Naive thymus-derived CD4-positive, alpha-beta T cell (primary cell): ENCODE data around the gene SMU1. TPM values are rescaled to one million over a fixed set of nuclear protein-coding genes. Genes with fewer than 3 reads are reported as not detected.

Experiments used
- ATAC-seq: fragments of 150-1000 bp; cut with Tn5 transposase; 2 replicates; pipeline ENCODE4 v1.10.0; 2021; ENCODE audit warnings: mild to moderate bottlenecking, moderate library complexity
- CTCF ChIA-PET: fragments of 350-600 bp; sonication (Branson Sonifier 250); formaldehyde crosslinking; loops from one replicate; lab custom pipeline; 2021; ENCODE audit warnings: antibody characterized with exemption; lab: Charles Lee
- POLR2A ChIA-PET: fragments of 350-600 bp; sonication (Branson Sonifier 250); formaldehyde crosslinking; loops from one replicate; lab custom pipeline; 2021; ENCODE audit warnings: antibody characterized with exemption, inconsistent platforms; lab: Charles Lee
- DNase-seq, 9 donors: peaks; one replicate each; pipeline versions ENCODE4 v3.0.0 to v3.0.0-alpha.2; 2020 to 2022; ENCODE audit warnings: mixed read lengths in 1 of 9
- H3K27ac ChIP-seq: one replicate; pipeline ENCODE4 v1.7.0; 2013; ENCODE audit warnings: mild to moderate bottlenecking, low read depth, low read length, moderate library complexity
- H3K27me3 ChIP-seq, 2 donors: one replicate each; pipeline ENCODE4 v1.7.0; 2013; ENCODE audit warnings: low read length in 2 of 2, mild to moderate bottlenecking in 2 of 2, moderate library complexity in 2 of 2; ENCODE audit not compliant: control insufficient read depth in 2 of 2, insufficient read depth in 2 of 2
- H3K36me3 ChIP-seq, 3 experiments: 1 replicate in 2 of 3; 2 replicates in 1 of 3; pipeline ENCODE4 v1.7.0; 2013; ENCODE audit warnings: low read length in 3 of 3, mild to moderate bottlenecking in 3 of 3, moderate library complexity in 1 of 3; ENCODE audit not compliant: insufficient read depth in 3 of 3, control insufficient read depth in 2 of 3
- H3K4me1 ChIP-seq, 2 donors: one replicate each; pipeline ENCODE4 v1.7.0; 2013; ENCODE audit warnings: low read length in 2 of 2, mild to moderate bottlenecking in 2 of 2, moderate library complexity in 1 of 2; ENCODE audit not compliant: control insufficient read depth in 2 of 2, insufficient read depth in 2 of 2
- H3K4me3 ChIP-seq: 2 replicates; pipeline ENCODE4 v1.7.0; 2013; ENCODE audit warnings: mild to moderate bottlenecking, low read length
- H3K9me3 ChIP-seq, 3 experiments: 1 replicate in 2 of 3; 2 replicates in 1 of 3; pipeline ENCODE4 v1.7.0; 2013; ENCODE audit warnings: low read length in 3 of 3; ENCODE audit not compliant: control insufficient read depth in 2 of 3
- H3K27ac Mint-ChIP-seq, 9 donors: one replicate each; pipeline ENCODE4 v1.8.0; 2020 to 2022; ENCODE audit warnings: mixed read lengths in 9 of 9, mild to moderate bottlenecking in 8 of 9, moderate library complexity in 5 of 9, inconsistent platforms in 2 of 9
- H3K27me3 Mint-ChIP-seq, 5 donors: one replicate each; pipeline ENCODE4 v1.8.0; 2021 to 2022; ENCODE audit warnings: mixed read lengths in 5 of 5, mild to moderate bottlenecking in 1 of 5
- H3K36me3 Mint-ChIP-seq, 5 donors: one replicate each; pipeline ENCODE4 v1.8.0; 2020 to 2022; ENCODE audit warnings: mixed read lengths in 5 of 5, mild to moderate bottlenecking in 3 of 5, inconsistent platforms in 1 of 5
- H3K4me1 Mint-ChIP-seq, 7 donors: one replicate each; pipeline ENCODE4 v1.8.0; 2020 to 2022; ENCODE audit warnings: mixed read lengths in 7 of 7, mild to moderate bottlenecking in 3 of 7, inconsistent platforms in 1 of 7
- H3K4me3 Mint-ChIP-seq, 10 donors: one replicate each; pipeline ENCODE4 v1.8.0; 2020 to 2022; ENCODE audit warnings: mild to moderate bottlenecking in 10 of 10, mixed read lengths in 10 of 10, moderate library complexity in 6 of 10, inconsistent platforms in 2 of 10
- H3K9me3 Mint-ChIP-seq, 11 donors: one replicate each; pipeline ENCODE4 v1.8.0; 2020 to 2022; ENCODE audit warnings: mixed read lengths in 11 of 11, mild to moderate bottlenecking in 4 of 11, inconsistent platforms in 1 of 11, moderate library complexity in 1 of 11
- intact Hi-C, 2 donors: fragments of 100-400 bp; cut with micrococcal nuclease; formaldehyde crosslinking; loops; one replicate each; pipeline ENCODE4 v1.15.1; 2023
- polyA plus RNA-seq, 2 donors: library from polyadenylated mRNA; unstranded; fragments of 300-500 nt; fragmentation: Illumina TruSeq; gene quantifications; one replicate each; pipeline ENCODE4 v1.2.3, GENCODE V29; 2021
- total RNA-seq, 6 experiments: library from RNA in 5 of 6; stranded (reverse) in 5 of 6; gene quantifications; 1 replicate in 5 of 6; 2 replicates in 1 of 6; pipeline ENCODE4 v1.2.3 and lab custom pipeline; 2021 to 2026

The SMU1 gene
- total and polyA plus RNA-seq, 7 experiments from 2014 or later: 22.3 to 32.9 (median 26.4) TPM

GRCh38 chr9:33022303-33022702, 54.2 kb downstream of the SMU1 start:
- no peaks in the 10 kb centered on the region for H3K27me3 ChIP-seq
- H3K9me3 Mint-ChIP-seq: peaks cover 0 to 2% (median 0%) of the 10 kb centered on the region in 11 donors
- peaks cover 38 to 56% (median 55%) of the 10 kb centered on the region in 7 donors for H3K4me1 Mint-ChIP-seq
- H3K27me3 Mint-ChIP-seq: no peaks in the 10 kb centered on the region
- POLR2A ChIA-PET: no interaction called here
- CTCF ChIA-PET: no interaction called here
- H3K4me3 Mint-ChIP-seq: peak overlapping the region in 2 of 10 donors; percentile 10 to 26
- H3K27ac ChIP-seq: peak overlapping the region; percentile 27
- H3K4me1 ChIP-seq: peaks cover 18 to 27% of the 10 kb centered on the region in 2 donors
- H3K4me3 ChIP-seq: no peak overlapping the region
- H3K9me3 ChIP-seq: no peaks in the 10 kb centered on the region
- peak overlapping the region in 3 of 9 donors; percentile 26 to 98 (median 42) for H3K27ac Mint-ChIP-seq
- peaks cover 5 to 17% (median 9%) of the 10 kb centered on the region in 5 donors for H3K36me3 Mint-ChIP-seq
- intact Hi-C loops: loop anchor here in 1 of 2 donors (10.0 kb wide), 1 partner anchor 1022 kb away; the partner anchor contains the start of gene UBAP2
- DNase-seq (no peak), ATAC-seq (no peak)
- H3K36me3 ChIP-seq: peaks cover 0 to 13% (median 0%) of the 10 kb centered on the region in 3 experiments

GRCh38 chr9:33019797-33020196, 56.7 kb downstream of the SMU1 start:
- DNase-seq (no peak), ATAC-seq (no peak)
- Mint-ChIP-seq H3K9me3 (no peaks in the 10 kb centered on the region), H3K27ac (peak overlapping the region in 2 of 9 donors; percentile 9 to 32), H3K36me3 (peaks cover 0 to 6% (median 3%) of the 10 kb centered on the region in 5 donors), H3K4me1 (peaks cover 24 to 42% (median 39%) of the 10 kb centered on the region in 7 donors), H3K4me3 (no peak overlapping the region), H3K27me3 (no peaks in the 10 kb centered on the region)
- Histone ChIP-seq H3K27ac (no peak overlapping the region), H3K4me3 (no peak overlapping the region), H3K4me1 (peaks cover 10 to 14% of the 10 kb centered on the region in 2 donors), H3K9me3 (no peaks in the 10 kb centered on the region), H3K27me3 (no peaks in the 10 kb centered on the region), H3K36me3 (peaks cover 0 to 6% (median 0%) of the 10 kb centered on the region in 3 experiments)
- ChIA-PET POLR2A (no interaction called here), CTCF (no interaction called here)
- intact Hi-C loops: loop anchor here in 1 of 2 donors (10.0 kb wide), 1 partner anchor 1025 kb away; the partner anchor contains the start of gene UBAP2

- Mint-ChIP-seq H3K27me3 (no peaks in the 10 kb centered on the region), H3K9me3 (no peaks in the 10 kb centered on the region), H3K4me3 (no peak overlapping the region), H3K4me1 (peaks cover 10 to 21% (median 19%) of the 10 kb centered on the region in 7 donors), H3K27ac (no peak overlapping the region), H3K36me3 (peaks cover 0 to 6% (median 3%) of the 10 kb centered on the region in 5 donors)
- no peaks in the 10 kb centered on the region for H3K27me3 ChIP-seq
- H3K4me1 ChIP-seq: no peaks in the 10 kb centered on the region
- H3K27ac ChIP-seq: no peak overlapping the region
- intact Hi-C loops: no loop called here
- H3K36me3 ChIP-seq: peaks cover 0 to 6% (median 0%) of the 10 kb centered on the region in 3 experiments
- no peak overlapping the region for H3K4me3 ChIP-seq
- no peak for ATAC-seq
- POLR2A ChIA-PET: interaction anchor here (0.6 to 0.9 kb wide), 2 partner anchors 16 to 19 kb away, joined by 3 to 4 read pairs; partner anchors contain the start of gene APTX
- no peak for DNase-seq
- CTCF ChIA-PET: interaction anchor here (0.6 kb wide), 1 partner anchor 462 kb away, joined by 3 read pairs; no protein-coding TSS in a partner anchor
- H3K9me3 ChIP-seq: no peaks in the 10 kb centered on the region
These were observed 59.0 kb downstream of the SMU1 start for GRCh38 chr9:33017283-33018041.

- ChIA-PET POLR2A (interaction anchor here (1.5 kb wide), 1 partner anchor 10 kb away, joined by 5 read pairs; no protein-coding TSS in a partner anchor), CTCF (no interaction called here)
- Mint-ChIP-seq H3K9me3 (peaks cover 0 to 2% (median 0%) of the 10 kb centered on the region in 11 donors), H3K4me1 (peaks cover 0 to 6% (median 0%) of the 10 kb centered on the region in 7 donors), H3K27ac (peak overlapping the region in 1 of 9 donors; percentile 33), H3K27me3 (no peaks in the 10 kb centered on the region), H3K4me3 (no peak overlapping the region), H3K36me3 (peaks cover 0 to 12% (median 3%) of the 10 kb centered on the region in 5 donors)
- H3K9me3 ChIP-seq: no peaks in the 10 kb centered on the region
- no peaks in the 10 kb centered on the region for H3K27me3 ChIP-seq
- H3K36me3 ChIP-seq: no peaks in the 10 kb centered on the region
- ATAC-seq (no peak), DNase-seq (no peak)
- intact Hi-C loops: no loop called here
- no peak overlapping the region for H3K4me3 ChIP-seq
- H3K27ac ChIP-seq: no peak overlapping the region
- no peaks in the 10 kb centered on the region for H3K4me1 ChIP-seq
These were observed 61.8 kb downstream of the SMU1 start for GRCh38 chr9:33014665-33015014.

- H3K27me3 ChIP-seq: no peaks in the 10 kb centered on the region
- peaks cover 0 to 11% (median 0%) of the 10 kb centered on the region in 7 donors for H3K4me1 Mint-ChIP-seq
- POLR2A ChIA-PET: interaction anchor here (1.5 kb wide), 1 partner anchor 10 kb away, joined by 5 read pairs; no protein-coding TSS in a partner anchor
- no peak for ATAC-seq
- no peaks in the 10 kb centered on the region for H3K9me3 ChIP-seq
- H3K4me1 ChIP-seq: no peaks in the 10 kb centered on the region
- H3K9me3 Mint-ChIP-seq: peaks cover 0 to 2% (median 0%) of the 10 kb centered on the region in 11 donors
- CTCF ChIA-PET: no interaction called here
- H3K36me3 ChIP-seq: no peaks in the 10 kb centered on the region
- no peaks in the 10 kb centered on the region for H3K27me3 Mint-ChIP-seq
- peaks cover 0 to 16% (median 4%) of the 10 kb centered on the region in 5 donors for H3K36me3 Mint-ChIP-seq
- H3K27ac Mint-ChIP-seq: peak overlapping the region in 2 of 9 donors; percentile 33 to 36
- no peak overlapping the region for H3K4me3 ChIP-seq
- DNase-seq: no peak
- intact Hi-C loops: no loop called here
- no peak overlapping the region for H3K27ac ChIP-seq
- H3K4me3 Mint-ChIP-seq: no peak overlapping the region
These were observed 62.4 kb downstream of the SMU1 start for GRCh38 chr9:33013962-33014664.

- DNase-seq: no peak
- ChIA-PET CTCF (no interaction called here), POLR2A (no interaction called here)
- intact Hi-C loops: no loop called here
- H3K36me3 Mint-ChIP-seq: peaks cover 0 to 16% (median 4%) of the 10 kb centered on the region in 5 donors
- H3K4me3 Mint-ChIP-seq: no peak overlapping the region
- peaks cover 0 to 11% (median 0%) of the 10 kb centered on the region in 7 donors for H3K4me1 Mint-ChIP-seq
- no peaks in the 10 kb centered on the region for H3K36me3 ChIP-seq
- no peak overlapping the region for H3K27ac Mint-ChIP-seq
- no peaks in the 10 kb centered on the region for H3K4me1 ChIP-seq
- no peak overlapping the region for H3K4me3 ChIP-seq
- H3K9me3 ChIP-seq: no peaks in the 10 kb centered on the region
- H3K27ac ChIP-seq: no peak overlapping the region
- H3K9me3 Mint-ChIP-seq: peaks cover 0 to 2% (median 0%) of the 10 kb centered on the region in 11 donors
- ATAC-seq: no peak
- no peaks in the 10 kb centered on the region for H3K27me3 ChIP-seq
- H3K27me3 Mint-ChIP-seq: no peaks in the 10 kb centered on the region
These were observed 64.0 kb downstream of the SMU1 start for GRCh38 chr9:33012328-33013069.
